ENCODE measurements around the gene CAMTA1.

CAMTA1 gene

DNA sequence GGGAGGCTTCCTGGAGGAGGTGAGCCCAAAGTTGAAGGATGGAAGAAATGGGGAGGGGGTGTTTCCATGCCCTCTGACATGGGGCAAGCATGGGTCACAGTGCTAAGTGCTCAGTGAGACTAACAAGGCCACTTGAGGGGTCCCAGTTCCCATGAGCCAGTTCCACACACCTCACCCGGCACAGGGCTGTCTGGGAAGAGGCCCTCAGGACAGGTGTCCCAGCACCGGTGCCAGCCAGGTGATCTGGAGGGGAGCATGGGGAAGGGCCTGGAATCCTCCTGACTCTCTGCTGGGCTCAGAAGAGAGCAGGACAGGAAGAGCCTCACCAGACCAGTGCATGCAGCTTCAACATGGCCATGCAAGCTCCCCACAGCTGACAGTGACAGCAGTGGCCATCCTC lies 691.1 kb downstream of the CAMTA1 start:
- no peak for DNase-seq

GRCh38 chr1:7476861-7477547 lies 691.8 kb downstream of the CAMTA1 start:
- no peak for DNase-seq

- DNase-seq = no peak
These were observed 692.3 kb downstream of the CAMTA1 start for GRCh38 chr1:7477593-7477992.

DNA sequence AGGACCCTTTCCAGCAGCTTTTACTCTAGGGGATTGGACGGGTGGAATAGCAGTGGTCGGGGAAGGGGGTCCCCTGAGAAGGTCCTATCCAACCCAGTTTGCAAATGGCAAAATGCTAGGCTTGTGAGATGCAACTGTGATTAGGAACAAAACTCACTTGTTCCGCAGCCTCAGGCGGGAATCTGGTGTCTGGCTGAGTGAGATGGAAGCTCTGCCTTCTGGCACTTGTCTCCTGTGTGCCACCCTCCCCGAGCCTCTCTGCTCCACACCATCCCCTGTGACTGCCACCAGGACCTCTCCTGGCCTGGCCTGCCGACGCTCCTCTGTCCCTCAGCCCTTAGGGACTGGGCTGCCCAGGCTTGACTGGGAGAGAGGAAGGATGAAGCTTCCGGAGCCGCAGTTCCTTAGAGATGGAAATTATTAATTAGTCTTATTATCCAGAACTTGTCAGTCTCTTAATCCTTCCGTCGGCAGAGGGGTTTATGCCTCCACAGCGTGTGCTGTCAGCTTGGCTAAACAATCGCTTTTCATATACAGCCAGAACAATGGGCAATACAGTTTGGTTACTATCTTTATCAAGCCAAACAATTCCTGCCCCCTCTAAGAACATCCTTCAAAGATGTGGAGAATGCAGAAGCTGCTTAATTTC lies 693.0 kb downstream of the CAMTA1 start:
- DNase-seq = no peak

GRCh38 chr1:7478809-7479499 lies 693.7 kb downstream of the CAMTA1 start:
- DNase-seq = no peak

GRCh38 chr1:7479571-7479970 lies 694.3 kb downstream of the CAMTA1 start:
- DNase-seq = no peak

DNA sequence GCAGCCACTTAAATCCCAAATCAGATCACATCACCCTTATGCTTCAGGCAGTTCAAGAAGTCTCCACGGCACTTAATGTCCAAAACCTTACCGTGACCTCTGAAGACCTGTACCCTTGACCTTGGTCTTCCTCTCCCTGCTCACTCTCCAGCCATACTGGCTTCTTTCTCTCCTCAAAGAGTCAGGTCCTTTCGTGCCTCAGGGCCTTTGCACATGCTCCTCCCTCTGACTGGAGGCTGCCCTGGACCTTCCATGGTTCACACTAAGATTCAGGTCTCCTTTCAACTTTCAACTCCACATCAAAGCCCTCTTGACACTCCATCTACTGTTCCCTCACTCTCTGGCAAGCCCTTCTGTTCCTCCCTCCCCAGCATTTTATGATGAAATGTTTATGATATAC lies 695.9 kb downstream of the CAMTA1 start:
- no peak for DNase-seq

DNA sequence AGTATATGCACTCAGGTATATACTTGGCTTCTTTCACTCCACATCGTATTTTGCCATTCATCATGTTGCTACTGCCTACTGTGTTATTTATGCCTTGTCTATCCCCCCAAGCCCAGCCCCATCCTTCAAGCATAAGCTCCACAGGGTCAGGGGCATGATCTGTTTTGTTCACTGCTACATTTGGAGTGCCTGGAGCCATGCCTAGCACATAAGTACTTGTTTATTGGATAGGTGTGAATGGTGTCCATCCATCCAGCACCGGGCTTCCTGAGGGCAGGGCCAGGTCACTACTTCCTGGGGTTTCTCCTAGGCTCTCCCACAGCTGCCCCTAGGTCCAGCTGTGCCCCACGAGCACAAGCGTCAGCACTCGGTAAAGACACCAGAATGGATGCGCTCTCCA lies 696.8 kb downstream of the CAMTA1 start:
- DNase-seq = no peak

- DNase-seq = no peak
These were observed 697.7 kb downstream of the CAMTA1 start for GRCh38 chr1:7482772-7483495.

DNA sequence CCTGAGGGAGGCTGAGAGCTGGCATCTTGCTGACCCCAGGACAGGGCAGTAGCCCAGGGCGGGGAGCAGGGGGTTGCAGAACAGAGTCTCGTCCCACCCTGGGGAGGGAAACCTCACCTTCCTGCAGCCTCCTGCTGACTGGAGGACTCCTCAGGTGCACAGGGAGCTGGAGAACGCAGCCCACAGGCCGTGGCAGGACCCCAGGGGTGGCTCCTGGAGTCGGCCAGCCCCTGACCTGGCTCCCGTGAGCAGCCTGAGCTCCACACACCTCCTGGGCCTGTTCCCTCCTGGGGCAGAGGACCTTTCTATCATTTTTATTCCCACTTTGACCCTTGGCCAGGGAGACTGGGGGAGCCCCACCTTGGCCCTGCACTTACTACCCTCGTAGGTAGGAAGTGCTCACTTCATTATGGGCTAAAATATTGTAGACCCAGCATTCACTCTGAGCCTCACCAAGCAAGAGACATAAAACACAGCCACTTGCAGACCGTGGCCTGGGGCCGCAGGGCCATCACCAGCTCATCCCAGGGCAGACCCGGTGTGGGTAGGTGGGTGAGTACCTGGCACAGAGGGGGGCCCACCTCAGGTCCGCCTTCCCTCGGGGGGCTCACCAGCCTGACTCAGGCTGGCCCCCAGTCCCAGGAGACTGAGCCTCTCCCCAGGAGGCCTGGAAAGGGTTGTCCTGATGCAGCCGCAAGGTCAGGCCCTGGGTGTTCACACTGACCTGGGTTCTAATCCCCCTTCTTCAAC lies 698.6 kb downstream of the CAMTA1 start:
- no peak for DNase-seq

DNA sequence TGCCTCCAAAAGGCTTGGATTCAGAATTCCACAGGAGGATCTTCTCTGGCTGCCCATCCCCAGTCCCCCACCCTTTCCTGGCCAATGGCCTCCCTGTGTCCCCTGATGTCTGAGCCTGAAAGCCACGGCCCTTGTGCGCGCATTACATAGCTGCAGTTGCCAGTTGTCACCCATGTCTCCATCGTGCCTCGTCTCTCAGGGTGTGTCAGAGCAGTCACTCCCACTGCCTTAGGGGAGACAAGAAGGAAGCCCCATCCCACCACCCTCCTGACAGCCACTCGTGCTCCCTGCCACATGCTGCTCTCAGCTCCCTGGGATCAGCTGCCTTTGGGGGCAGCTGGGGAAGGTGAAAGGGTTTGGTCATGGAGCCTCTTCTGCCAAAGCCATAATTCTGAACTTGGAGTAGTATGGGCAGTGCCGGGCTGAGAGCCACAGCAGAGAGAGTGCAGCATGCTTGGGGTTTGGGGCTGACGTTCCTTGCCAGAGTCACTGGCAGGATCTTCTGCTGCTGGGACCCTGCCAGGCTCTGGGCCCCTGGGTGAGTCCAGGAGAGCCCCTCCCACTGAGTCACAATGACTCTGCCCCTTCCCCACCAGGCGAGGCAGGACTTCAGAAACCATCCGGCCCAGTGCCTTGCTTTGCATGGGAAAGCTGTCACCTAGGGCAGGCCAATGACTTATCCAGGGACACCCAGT lies 700.0 kb downstream of the CAMTA1 start:
- DNase-seq = no peak

GRCh38 chr1:7485826-7486225 lies 700.6 kb downstream of the CAMTA1 start:
- no peak for DNase-seq

GRCh38 chr1:7487766-7488474 lies 702.7 kb downstream of the CAMTA1 start:
- DNase-seq = no peak

- DNase-seq = no peak
These were observed 703.2 kb downstream of the CAMTA1 start for GRCh38 chr1:7488475-7488842.

DNA sequence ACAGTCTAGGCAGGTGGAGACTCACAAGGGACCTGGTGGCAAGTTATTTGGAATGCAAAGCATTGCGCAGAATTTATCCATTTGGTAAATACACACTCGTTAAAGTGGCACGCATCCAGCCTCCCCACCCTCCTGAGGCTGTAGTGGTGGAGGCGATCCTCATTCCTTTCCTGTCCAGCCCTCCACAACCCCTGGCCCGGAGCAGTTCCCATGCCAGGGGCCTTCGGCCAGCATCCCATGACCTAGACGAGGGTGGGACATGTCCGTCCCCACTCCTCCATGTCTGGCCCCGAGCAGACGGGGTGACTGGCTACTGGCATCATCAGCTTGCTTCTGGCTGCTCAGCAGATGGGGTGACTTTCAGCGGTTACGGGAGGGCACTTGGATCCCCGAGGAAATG lies 704.3 kb downstream of the CAMTA1 start:
- no peak for DNase-seq

DNA sequence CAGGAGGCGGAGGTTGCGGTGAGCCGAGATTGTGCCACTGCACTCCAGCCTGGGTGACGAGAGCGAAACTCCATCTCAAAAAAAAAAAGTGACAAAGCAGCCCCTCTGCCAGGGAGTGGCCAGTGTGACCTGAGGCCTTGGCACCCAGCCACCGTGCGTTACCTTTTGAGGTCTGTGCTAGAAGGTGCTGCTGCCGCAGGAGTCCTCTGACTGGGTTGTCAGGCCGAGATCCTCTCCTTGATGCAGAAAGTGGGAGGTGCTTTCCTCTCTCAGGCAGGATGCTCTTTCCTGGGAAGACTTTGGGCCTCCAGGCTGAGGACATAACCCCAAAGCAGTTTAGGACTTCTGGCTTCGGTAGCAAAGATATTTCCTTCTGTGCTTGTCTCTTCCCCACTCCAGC lies 705.3 kb downstream of the CAMTA1 start:
- DNase-seq = no peak

- no peak for DNase-seq
These were observed 706.0 kb downstream of the CAMTA1 start for GRCh38 chr1:7491109-7491817.

- DNase-seq = no peak
These were observed 706.5 kb downstream of the CAMTA1 start for GRCh38 chr1:7491818-7492173.

GRCh38 chr1:7493711-7494454 lies 708.6 kb downstream of the CAMTA1 start:
- no peak for DNase-seq

DNA sequence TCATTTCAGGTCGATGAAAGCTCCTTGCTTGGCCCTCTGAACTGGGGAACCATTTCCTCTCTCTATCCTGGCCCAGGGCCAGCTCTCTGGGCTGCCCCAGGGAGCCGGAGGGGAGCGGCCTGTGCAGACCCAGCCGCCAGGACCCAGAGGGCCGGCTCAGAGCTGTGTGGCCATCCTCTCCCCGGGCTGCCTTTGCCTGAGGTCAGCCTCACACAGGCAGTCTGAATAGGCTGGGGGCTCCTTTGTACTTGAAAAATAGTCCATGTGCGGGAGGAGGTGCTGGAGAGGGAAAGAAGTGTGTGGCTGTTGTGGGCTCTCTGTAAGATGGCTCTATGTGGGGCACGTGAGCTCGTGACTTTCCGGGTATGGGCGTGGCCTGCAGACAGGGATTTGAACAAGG lies 710.7 kb downstream of the CAMTA1 start:
- DNase-seq = no peak

Measured in MV-4-11 (cell line).